Renal cortical epithelial cell (primary cell): Measurements from ENCODE around the gene TAS2R30. TPM values are rescaled to one million over a fixed set of nuclear protein-coding genes. Genes with fewer than 3 reads are reported as not detected.

Experiments used
- DNase-seq: peaks from one replicate; pipeline ENCODE4 v3.0.0-alpha.2; 2011; ENCODE audit warnings: low read depth
- total RNA-seq: library from RNA; depleted of rRNA; stranded (reverse); fragments of >200 nt; gene quantifications from 2 replicates; pipeline ENCODE4 v1.2.3, GENCODE V29; 2014

The TAS2R30 gene, protein sequence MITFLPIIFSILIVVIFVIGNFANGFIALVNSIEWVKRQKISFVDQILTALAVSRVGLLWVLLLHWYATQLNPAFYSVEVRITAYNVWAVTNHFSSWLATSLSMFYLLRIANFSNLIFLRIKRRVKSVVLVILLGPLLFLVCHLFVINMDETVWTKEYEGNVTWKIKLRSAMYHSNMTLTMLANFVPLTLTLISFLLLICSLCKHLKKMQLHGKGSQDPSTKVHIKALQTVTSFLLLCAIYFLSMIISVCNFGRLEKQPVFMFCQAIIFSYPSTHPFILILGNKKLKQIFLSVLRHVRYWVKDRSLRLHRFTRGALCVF
- 0.52 and 8.6 TPM in 2 replicates for total RNA-seq

DNA sequence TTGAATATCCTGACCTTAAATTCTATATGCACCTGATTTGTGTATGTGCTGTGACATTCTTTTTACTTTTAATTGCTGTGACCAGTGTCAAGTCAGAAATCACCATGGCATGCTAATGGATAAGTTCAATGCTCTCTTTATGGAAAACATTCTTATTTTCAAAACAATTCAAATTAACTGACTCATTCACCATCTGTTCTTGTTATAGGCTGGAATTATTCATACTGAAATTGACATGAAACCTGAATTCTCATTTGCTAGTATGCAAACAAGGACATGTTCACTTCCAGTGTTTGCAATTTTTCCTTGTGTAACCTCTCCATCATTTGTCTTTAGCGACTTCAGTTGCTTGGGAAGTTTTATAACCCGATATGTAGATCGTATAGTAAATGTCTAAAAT, at the start of gene TAS2R30:
TSS of gene TAS2R30 (minus strand) at position 340 of the 400 bp plus-strand sequence. CDS start 400 bp downstream, outside the sequence.
- no peak for DNase-seq

DNA sequence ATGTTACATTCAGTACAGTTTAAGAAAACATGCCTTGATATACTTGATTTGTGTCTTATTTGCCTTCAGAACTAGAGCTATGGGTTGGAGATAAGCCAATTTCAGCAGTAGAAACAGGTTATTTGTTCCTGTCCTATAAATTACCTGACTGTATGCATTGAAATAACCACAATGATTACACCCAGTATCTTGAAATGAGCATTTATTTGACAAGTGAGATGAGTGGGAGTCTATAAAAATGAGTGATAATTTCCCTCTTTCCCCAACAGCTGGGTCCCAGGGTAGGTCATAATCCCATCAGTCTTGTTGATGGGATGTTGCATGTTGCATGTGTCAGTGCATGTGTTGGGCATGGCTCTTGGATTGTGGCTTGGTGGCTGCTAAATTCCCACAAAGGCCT, 48.6 kb upstream of the TAS2R30 start:
- no peak for DNase-seq

DNA sequence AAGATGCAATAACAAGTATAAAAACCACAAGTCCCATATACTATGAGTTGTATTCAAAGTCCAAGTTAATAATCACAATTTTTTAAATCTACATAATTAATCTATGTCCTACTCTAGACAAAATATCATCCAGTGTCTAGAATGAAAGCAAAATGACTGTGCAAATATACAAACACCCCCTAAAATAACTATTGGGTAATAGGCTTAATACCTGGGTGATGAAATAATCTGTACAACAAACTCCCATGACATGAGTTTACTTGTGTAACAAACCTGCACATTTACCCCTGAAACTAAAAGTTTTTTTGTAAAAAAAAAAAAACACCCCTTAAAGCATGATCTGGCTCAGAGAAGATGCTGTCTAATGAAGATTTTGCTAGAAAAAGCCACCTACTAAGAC, 48.1 kb upstream of the TAS2R30 start:
- no peak for DNase-seq

DNA sequence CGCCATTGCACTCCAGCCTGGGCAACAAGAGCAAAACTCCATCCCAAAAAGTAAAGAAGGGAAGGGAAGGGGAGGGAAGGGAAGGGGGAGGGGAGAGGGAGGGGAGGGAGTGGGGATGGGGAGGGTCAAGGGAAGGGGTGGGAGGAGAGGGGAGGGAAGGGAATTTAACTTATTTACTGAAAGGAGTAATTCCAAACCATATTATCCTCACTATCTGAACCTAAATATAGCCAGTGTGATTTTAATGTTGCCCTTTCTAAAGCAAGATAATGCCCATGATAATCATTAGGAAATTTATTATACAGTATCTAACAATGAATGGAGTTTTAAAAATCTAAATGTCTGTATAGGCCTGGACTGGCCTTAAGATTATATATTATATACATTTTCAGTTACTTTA, 43.8 kb upstream of the TAS2R30 start:
- DNase-seq: no peak

DNA sequence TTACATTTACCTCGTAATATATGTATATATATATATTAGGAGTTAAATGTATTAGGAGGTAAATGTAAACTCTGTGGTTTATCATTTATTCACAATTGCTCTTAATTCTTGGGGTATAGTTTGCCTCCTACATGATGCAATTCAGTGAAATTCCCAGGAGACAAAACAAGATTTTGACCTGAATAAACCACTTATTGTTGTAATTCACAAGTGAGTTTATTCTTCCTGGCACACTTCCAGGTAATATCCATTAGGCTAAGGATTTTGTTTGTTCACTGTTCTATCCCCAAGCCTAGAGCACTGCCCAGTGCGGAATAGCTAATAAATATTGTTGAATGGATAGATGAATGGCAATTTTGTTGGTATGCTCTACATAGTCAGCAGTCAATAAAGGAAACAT, 39.6 kb upstream of the TAS2R30 start:
- no peak for DNase-seq

DNA sequence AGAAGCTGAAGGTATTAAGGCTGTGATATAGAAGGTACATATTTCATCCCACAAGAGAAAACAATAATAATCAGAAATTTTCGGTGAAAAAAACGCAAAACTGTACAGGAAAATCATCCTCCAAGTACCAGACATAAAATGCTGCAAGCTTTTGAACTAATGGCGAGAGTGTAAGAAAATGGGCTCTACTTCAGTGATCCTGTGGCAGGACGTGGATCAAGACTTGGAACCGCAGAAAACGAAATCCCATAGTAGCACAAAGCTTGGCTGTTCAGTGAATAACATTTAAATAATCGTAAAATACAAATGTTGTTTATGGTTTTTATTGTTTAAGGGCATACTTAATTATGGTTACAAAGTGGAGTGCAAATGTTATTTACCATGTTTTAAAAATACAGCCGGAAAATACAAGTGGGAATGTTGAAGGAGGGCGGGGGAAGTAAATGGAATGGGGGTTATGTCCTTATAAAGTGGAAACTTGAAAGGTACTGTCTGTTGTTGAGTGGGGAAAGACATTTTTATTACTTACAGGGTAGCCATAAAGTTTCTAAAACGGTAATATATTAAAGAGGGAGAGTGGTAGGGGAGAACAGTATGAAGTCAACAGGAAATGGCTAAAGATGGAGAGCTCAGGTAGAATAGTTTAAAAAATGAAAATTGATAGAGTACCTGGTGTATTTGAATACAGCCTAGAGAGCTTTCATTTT, 37.7 kb upstream of the TAS2R30 start:
- peak; percentile 48 for DNase-seq

DNA sequence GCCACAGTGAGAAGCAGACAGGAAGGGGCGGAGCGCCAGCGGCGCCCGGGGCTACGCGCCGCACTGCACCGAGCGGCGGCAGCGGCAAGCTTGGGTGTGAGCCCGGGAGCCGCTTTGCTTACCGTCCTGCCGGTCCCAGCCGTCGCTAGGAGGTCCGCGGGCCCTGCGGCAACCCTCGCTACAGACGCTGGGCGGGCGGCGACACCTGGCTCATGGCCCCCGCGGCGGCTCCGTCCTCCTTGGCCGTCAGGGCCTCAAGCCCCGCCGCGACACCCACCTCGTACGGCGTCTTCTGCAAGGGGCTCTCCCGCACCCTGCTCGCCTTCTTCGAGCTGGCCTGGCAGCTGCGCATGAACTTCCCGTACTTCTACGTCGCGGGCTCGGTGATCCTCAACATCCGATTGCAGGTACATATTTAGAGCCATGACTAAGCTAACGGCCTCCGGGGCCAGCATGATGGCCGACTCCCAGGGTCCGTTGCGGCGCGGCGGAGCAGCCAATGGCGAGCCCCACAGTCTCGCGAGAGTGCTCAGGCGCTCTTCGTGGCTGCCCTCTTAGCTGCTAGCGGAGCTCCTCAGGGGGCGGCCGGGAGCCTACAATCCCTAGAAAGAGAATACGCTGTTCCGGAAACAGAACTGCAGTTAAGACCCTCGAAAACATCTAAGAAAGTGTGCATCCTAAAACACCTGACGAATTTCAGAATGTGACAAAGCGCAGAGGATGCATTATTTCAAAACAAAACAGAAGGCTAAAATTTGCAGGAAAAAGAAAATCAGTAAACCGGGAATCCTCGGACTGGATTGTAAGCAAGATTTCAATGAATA, 36.9 kb upstream of the TAS2R30 start, which contains the start of gene SMIM10L1:
TSS of gene SMIM10L1 (plus strand) at position 50 of the 824 bp plus-strand sequence. CDS start at position 213, 163 bp downstream.
- DNase-seq: peak; percentile 87

DNA sequence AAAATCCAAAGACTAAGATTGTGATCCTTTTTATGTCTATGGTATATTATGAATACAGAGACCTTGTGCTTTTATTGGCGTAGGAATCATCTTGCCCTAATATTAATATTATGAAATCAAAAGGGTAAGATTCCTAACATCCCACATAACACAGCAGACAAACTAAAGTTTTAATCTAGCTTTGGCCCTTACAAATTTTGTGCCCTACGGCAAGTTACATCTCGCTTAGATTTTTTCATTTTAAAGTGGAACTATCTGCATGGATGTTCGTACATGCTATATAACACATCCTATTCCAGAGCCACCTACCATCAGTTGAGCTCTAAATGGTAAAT, 36.3 kb upstream of the TAS2R30 start:
- no peak for DNase-seq

DNA sequence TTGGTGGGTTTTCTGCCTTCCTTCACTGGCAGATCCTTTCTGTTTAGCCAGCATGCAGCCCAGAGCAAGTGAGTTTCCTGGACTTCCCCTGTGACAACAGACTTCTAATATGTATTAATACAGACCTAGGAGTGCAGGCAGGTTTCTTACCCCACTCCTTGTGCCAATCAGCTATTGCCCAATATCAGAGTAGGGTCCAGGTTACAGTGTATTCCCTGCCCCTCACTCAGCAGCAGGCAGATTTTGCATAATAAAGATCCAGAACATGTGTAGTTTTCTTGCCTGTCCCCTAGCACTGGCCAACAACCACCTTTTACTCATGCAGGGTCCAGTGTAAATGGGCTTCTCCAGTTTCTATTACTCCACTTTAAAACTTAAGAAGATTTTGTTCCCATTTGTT, 31.9 kb upstream of the TAS2R30 start:
- DNase-seq: no peak

DNA sequence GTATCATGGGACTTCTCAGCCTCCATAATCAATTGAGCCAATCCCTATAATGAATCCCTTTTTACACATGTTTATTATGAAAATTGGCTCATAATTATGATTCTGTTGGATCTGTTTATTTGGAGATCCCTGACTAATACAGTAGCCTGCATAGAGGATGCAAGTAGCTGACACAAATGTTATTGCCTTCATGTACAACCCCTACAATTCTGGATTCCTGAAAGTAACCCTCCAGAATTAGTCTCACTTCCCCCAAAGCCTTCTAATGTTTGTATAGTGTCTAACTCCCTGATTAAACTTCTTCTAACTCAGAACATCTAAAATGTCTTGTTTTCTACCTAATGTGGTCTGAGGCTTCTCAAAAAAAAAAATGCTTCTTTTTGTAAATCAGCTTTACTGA, 29.9 kb upstream of the TAS2R30 start:
- no peak for DNase-seq

DNA sequence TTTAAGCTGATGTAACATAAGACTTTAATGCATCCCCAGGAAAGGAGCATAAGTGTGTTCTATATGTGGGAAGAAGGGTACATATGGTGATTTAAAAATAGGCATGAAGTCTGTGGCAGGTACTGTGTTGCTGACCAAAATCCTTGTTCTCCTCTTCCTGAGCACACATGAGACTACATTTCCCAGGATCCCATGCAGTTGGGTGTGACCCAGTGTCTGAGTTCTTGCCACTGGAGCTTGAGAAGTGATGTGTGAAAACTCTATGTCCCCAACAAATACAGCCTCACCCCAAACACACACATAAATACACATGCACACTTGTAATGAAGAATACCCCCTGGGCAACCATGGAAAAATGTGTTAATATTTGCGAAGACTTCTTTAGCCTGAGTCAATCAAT, 28.1 kb upstream of the TAS2R30 start:
- DNase-seq: no peak

DNA sequence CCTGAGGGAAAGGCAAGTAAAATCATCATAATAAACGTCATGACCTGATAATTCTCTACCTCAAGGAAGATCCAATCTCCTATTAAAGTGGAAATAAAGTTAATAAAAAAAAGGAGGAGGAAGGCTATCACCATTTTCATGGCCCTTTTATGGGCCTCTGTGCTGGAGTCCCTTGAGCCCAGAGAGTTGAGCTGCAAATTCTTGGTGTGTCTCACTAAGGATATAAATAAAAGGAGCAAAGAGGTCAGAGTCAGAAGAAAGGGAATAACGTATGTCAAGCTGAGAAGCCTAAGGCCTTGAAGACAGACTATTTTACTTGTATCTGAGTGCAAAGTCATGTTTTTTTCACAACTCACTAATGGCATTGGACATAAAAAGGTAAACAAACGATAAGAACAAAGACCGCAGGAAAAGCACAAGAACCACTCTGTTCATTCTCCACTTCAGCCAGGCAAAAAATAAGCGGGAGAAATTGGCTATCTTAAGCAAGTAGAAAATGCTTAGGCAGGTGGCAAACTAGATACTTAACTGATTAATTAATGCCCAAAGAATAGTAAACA, 24.5 kb upstream of the TAS2R30 start:
- no peak for DNase-seq

DNA sequence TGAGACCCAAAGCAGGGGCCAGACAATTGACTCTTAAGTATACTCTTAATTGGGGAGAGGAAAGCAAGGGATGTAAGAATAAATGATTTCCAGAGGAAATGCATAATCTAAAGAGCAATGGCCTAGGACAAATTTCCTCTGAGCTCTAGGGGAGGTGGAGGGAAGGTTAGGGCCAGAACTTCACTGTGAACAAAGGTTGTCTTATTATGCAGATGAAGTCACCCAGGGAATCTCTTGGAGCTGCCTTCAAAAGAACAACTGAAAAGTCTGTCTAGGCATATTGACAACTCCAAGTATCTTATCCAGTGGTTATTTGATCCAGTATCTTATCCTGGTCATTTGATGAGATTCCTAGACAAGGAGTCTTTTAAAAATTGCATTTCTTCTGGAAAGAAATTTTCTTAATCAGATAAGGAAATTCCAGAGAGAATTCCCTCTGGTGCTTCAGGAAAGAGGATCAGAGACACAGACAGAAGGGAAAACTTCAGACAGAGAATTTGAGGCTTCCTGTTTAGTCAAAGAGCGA, 20.0 kb upstream of the TAS2R30 start:
- no peak for DNase-seq

DNA sequence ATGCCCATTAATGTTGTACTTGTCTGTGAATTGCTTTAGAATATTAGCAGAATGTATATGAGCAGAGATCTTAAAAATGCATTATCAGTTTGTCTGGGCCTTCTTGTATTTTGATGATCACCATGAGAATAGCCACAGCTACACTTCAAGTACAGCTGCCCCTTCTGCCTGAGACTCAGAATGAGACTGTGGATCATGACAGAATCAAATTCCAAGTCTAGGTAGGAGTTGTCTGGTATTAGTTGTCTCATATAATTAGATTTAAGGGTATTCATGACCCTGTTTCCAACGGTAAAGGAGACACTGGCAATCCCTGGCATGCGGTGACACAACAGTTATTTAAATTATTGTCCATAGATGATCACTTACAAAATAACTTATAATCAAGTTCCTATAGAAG, 18.3 kb upstream of the TAS2R30 start:
- no peak for DNase-seq

DNA sequence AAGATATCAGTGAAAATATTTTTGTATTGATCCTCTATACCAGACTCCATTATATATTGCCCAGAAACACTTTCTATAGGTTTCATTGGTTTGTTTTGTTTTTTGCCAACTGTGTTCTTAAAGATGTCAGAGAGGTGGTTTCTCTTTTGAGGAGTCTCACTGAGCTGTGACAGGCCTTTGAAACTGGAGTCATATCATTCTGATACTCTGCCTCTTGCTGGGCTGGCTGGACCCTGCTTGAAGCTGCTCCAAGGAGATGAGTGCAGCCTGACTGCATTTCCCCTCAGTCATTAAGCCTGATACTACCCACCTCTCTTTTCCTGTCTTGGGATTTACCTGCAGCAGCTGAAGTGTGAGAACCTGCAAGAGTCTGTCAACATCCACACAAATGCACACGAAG, 16.4 kb upstream of the TAS2R30 start:
- DNase-seq: no peak

DNA sequence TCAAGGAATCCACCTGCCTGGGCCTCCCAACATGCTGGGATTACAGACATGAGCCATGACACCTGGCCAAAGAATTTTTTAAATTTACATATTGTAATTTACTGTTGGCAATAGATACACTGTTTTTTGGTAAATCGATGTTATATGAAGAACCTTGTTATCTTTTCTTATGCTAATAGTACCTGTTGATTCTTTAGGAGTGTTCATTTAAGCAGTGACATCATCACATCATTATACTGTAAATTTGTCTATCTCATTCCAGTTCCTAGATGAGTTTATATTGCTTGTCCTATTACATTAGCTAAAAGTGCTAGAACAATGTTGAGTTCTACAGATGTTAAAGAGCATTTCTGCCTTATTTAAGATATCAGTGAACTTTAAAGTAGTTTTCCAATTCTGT, 13.0 kb upstream of the TAS2R30 start:
- DNase-seq: no peak

DNA sequence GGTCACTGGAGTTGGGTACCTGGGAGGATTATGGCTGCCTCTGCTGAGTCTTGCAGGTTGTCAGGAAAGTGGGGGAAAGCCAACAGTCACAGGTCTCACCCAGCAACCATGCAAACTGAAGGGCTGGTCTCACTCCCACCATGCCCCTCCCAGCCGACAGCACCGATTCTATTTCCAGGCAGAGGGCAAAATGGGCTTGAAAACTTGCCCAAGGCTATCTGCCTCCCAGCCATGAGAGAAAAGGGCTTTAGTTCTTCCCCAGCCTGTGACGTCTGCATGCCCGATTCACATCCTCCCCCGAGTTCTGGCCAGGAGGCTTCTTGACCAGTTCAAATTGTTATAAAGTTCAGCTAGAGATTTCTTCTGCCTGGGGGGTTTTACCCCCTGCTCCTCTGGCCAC, 9.9 kb upstream of the TAS2R30 start:
- DNase-seq: no peak

DNA sequence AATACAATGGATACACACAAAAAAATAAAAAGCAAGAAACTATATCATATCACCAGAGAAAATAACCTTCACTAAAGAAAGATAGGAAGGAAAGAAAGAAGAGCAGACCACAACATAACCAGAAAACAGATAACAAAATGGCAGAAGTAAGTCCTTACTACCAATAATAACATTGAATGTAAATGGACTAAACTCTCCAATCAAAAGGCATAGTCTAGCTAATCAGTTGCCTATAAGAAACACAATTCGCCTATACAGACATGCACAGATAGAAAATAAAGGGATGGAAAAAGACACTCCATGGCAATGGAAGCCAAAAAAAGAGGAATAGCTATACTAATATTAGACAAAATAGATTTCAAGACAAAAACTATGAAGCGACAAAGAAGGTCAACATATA, 8.9 kb upstream of the TAS2R30 start:
- no peak for DNase-seq

DNA sequence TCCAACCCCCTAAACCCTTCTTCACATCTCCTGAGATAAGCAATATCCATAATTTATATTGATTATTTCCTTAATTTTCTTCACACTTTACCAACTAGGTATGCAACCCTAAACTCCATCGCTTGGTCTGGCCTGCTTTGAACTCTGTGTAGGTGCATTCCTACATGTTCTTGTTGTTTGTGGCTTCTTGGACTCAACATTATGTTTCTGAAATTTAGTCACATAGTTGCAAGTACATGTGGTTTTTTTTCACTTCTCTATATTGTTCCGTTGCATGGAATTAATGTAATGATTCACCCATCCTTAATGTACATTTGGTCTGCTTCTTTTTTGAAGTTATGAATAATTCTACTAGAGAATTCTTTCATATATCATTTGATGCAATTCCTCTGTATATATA, 1.6 kb upstream of the TAS2R30 start:
- DNase-seq: no peak

DNA sequence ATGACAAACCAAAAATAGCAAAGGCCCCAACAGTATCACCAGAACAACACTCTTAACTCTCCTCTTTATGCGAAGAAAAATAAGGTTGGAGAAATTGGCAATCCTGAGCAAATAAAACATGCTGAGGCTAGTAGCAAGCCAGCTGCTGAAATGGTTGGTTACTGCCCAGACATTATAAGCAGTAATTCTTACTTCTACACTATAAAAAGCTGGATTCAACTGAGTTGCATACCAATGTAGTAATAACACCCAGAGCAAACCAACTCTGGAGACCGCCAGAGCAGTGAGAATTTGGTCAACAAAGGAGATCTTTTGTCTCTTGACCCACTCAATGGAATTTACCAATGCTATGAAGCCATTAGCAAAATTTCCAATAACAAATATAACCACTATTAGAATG, 628 bp downstream of the TAS2R30 start:
- DNase-seq: no peak

DNA sequence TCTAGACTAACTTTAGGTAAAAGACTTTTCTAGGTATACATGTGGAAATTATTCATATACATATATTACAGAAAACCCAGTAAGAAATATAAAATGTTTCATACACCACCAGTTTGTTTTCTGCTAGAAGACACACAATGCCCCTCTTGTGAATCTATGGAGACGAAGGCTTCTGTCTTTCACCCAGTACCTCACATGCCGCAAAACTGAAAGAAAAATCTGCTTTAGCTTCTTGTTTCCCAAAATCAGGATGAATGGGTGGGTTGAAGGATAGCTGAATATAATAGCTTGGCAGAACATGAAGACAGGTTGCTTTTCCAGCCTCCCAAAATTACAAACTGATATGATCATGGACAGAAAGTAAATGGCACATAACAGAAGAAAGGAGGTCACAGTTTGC, 1.3 kb downstream of the TAS2R30 start:
- no peak for DNase-seq

DNA sequence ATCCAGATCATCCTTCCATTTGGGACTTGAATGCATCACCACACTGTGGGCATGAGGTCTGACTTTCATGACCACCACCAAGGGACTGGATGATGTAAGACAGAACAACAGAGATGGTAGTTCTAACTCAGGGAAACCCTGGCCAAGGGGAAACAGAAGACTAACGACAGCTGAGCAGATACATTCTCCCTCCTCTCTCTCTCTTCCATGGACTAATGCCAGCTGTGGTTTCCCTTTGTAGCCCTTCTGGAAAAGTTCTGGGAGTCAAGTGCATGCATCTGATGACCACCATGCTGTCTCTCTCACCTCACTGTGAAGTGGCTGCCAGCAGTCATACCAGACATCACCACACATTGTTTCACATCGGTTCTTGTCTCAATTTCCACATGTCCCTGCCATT, 3.4 kb downstream of the TAS2R30 start:
- no peak for DNase-seq
